Stimulated activated CD4-positive, alpha-beta T cell treated with anti-CD3 and anti-CD28 coated beads, Interleukin-12 subunit alpha, Interleukin-12 subunit beta, amount 100 ng/mL, for 48 hours (primary cell): ENCODE results near the gene UBP1.
"Not testable (repeated sequence)": the region's sequence is repeated elsewhere in the genome, so short reads cannot be mapped to it uniquely, and the experiment has no call there.

ENCODE experiments used
- DNase-seq, 3 donors: peaks; one replicate each; pipeline ENCODE4 v3.0.0-alpha.2; 2020; ENCODE audit warnings: low read depth in 2 of 3, low spot score in 1 of 3

Gene UBP1

GRCh38 chr3:33437556-33438283, 2.5 kb downstream of the UBP1 start:
- DNase-seq: no peak

- no peak for DNase-seq
Measured at GRCh38 chr3:33433843-33434242, 6.4 kb downstream of the UBP1 start.

GRCh38 chr3:33430571-33430970, 9.6 kb downstream of the UBP1 start:
- no peak for DNase-seq

- no peak for DNase-seq
Measured at GRCh38 chr3:33430061-33430460, 10.1 kb downstream of the UBP1 start.

GRCh38 chr3:33429306-33429705, 10.9 kb downstream of the UBP1 start:
- not testable (repeated sequence) for DNase-seq

GRCh38 chr3:33428734-33429133, 11.5 kb downstream of the UBP1 start:
- DNase-seq: no peak

- no peak for DNase-seq
Measured at GRCh38 chr3:33426630-33427317, 13.4 kb downstream of the UBP1 start.

- no peak for DNase-seq
Measured at GRCh38 chr3:33426068-33426467, 14.1 kb downstream of the UBP1 start.

GRCh38 chr3:33425453-33425852, 14.8 kb downstream of the UBP1 start:
- DNase-seq: no peak

- no peak for DNase-seq
Measured at GRCh38 chr3:33424606-33425452, 15.4 kb downstream of the UBP1 start.

- DNase-seq: no peak
Measured at GRCh38 chr3:33420966-33421365, 19.2 kb downstream of the UBP1 start.

GRCh38 chr3:33419948-33420347, 20.3 kb downstream of the UBP1 start:
- no peak for DNase-seq

GRCh38 chr3:33417066-33417673, 23.0 kb downstream of the UBP1 start:
- peak in 1 of 3 donors; percentile 36 for DNase-seq

- not testable (repeated sequence) for DNase-seq
Measured at GRCh38 chr3:33410816-33411215, 29.4 kb downstream of the UBP1 start.

GRCh38 chr3:33403756-33404155, 36.4 kb downstream of the UBP1 start:
- DNase-seq: no peak

- DNase-seq: no peak
Measured at GRCh38 chr3:33402936-33403335, 37.3 kb downstream of the UBP1 start.

GRCh38 chr3:33401781-33402180, 38.4 kb downstream of the UBP1 start:
- no peak for DNase-seq

GRCh38 chr3:33398410-33398809, 41.8 kb downstream of the UBP1 start:
- no peak for DNase-seq

GRCh38 chr3:33395900-33396299, 44.3 kb downstream of the UBP1 start:
- DNase-seq: no peak

GRCh38 chr3:33394403-33395054, 45.7 kb downstream of the UBP1 start:
- no peak for DNase-seq

- DNase-seq: no peak
Measured at GRCh38 chr3:33392703-33393125, 47.5 kb downstream of the UBP1 start.
